K562 (cell line): ENCODE results near the gene AMELX.

Source experiments
- AFF1 ChIP-seq, 2 experiments: fragments of 450-650 bp; IDR thresholded peaks; 2 replicates each; pipeline ENCODE4 v1.6.1; 2018; ENCODE audit warnings: mild to moderate bottlenecking in 2 of 2, low read depth in 1 of 2; ENCODE audit not compliant: partially characterized antibody in 2 of 2
- BCOR ChIP-seq: fragments of 450-650 bp; IDR thresholded peaks from 2 replicates; pipeline ENCODE4 v1.6.1; 2016
- EGR1 ChIP-seq: fragments of 450-650 bp; conservative IDR thresholded peaks from 2 replicates; pipeline ENCODE4 v1.6.1; 2017; ENCODE audit warnings: mild to moderate bottlenecking
- FOXK2 ChIP-seq, 2 experiments: fragments of 450-650 bp; IDR thresholded peaks in 1 of 2; conservative IDR thresholded peaks in 1 of 2; 2 replicates each; pipeline ENCODE4 v1.6.1; 2016; ENCODE audit warnings: low read depth in 2 of 2, mild to moderate bottlenecking in 1 of 2
- HMGN3 ChIP-seq: IDR thresholded peaks from 2 replicates; pipeline ENCODE4 v1.6.1; 2011; ENCODE audit warnings: borderline replicate concordance, low read depth, mild to moderate bottlenecking, mixed read lengths, low read length; ENCODE audit not compliant: insufficient read length; ENCODE audit errors: extremely low read depth
- LCOR ChIP-seq: sonication (generic); formaldehyde crosslinking; IDR thresholded peaks from 2 replicates; pipeline ENCODE4 v1.8.0; 2022; ENCODE audit warnings: mild to moderate bottlenecking, missing genetic modification reagents
- POLR2AphosphoS5 ChIP-seq: IDR thresholded peaks from 2 replicates; pipeline ENCODE4 v1.6.1; 2011; ENCODE audit warnings: mild to moderate bottlenecking, low read depth, low read length, moderate library complexity; ENCODE audit not compliant: control insufficient read depth, insufficient read depth
- RBM22 ChIP-seq: fragments of 200-400 bp; formaldehyde crosslinking; IDR thresholded peaks from 2 replicates; pipeline ENCODE4 v1.6.1; 2018; ENCODE audit warnings: low read length, low read depth; ENCODE audit not compliant: poor library complexity, severe bottlenecking
- SMAD1 ChIP-seq: fragments of 150-350 bp; IDR thresholded peaks from 2 replicates; pipeline ENCODE4 v1.6.1; 2014; ENCODE audit warnings: low read length, low read depth; ENCODE audit not compliant: partially characterized antibody
- THAP12 ChIP-seq: fragments of 250-450 bp; sonication (Bioruptor Pico); IDR thresholded peaks from 2 replicates; pipeline ENCODE4 v1.9.0; 2021; ENCODE audit warnings: mild to moderate bottlenecking, inconsistent platforms
- TF ChIP-seq, protein P1 (sequence below): fragments of 450-650 bp; IDR thresholded peaks from 2 replicates; pipeline ENCODE4 v1.7.0; 2016; ENCODE audit warnings: borderline replicate concordance
- TF ChIP-seq, protein P2 (sequence below): fragments of 250-450 bp; sonication (Bioruptor Pico); IDR thresholded peaks from 2 replicates; pipeline ENCODE4 v1.5.0; 2020; ENCODE audit warnings: mild to moderate bottlenecking, borderline replicate concordance

GRCh38 chrX:11290416-11291102 lies 2.7 kb upstream of the AMELX start:
- no peak for TF ChIP-seq FOXK2 (conservative IDR thresholded peaks at IDR 0.05 in 1 of 2, IDR thresholded peaks at IDR 0.05 in 1 of 2; ENCODE audit: low read depth in 2 of 2)
- TF ChIP-seq THAP12 (CRISPR knock-in tag): no peak
- TF ChIP-seq EGR1: no peak
- TF ChIP-seq, protein P1, sequence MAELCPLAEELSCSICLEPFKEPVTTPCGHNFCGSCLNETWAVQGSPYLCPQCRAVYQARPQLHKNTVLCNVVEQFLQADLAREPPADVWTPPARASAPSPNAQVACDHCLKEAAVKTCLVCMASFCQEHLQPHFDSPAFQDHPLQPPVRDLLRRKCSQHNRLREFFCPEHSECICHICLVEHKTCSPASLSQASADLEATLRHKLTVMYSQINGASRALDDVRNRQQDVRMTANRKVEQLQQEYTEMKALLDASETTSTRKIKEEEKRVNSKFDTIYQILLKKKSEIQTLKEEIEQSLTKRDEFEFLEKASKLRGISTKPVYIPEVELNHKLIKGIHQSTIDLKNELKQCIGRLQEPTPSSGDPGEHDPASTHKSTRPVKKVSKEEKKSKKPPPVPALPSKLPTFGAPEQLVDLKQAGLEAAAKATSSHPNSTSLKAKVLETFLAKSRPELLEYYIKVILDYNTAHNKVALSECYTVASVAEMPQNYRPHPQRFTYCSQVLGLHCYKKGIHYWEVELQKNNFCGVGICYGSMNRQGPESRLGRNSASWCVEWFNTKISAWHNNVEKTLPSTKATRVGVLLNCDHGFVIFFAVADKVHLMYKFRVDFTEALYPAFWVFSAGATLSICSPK: no peak
- no peak for TF ChIP-seq RBM22
- TF ChIP-seq BCOR: no peak
- TF ChIP-seq, protein P2, sequence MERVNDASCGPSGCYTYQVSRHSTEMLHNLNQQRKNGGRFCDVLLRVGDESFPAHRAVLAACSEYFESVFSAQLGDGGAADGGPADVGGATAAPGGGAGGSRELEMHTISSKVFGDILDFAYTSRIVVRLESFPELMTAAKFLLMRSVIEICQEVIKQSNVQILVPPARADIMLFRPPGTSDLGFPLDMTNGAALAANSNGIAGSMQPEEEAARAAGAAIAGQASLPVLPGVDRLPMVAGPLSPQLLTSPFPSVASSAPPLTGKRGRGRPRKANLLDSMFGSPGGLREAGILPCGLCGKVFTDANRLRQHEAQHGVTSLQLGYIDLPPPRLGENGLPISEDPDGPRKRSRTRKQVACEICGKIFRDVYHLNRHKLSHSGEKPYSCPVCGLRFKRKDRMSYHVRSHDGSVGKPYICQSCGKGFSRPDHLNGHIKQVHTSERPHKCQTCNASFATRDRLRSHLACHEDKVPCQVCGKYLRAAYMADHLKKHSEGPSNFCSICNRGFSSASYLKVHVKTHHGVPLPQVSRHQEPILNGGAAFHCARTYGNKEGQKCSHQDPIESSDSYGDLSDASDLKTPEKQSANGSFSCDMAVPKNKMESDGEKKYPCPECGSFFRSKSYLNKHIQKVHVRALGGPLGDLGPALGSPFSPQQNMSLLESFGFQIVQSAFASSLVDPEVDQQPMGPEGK (CRISPR knock-in tag): no peak
- no peak for TF ChIP-seq SMAD1
- TF ChIP-seq LCOR (CRISPR knock-in tag): no peak
- TF ChIP-seq AFF1 (IDR thresholded peaks at IDR 0.05; ENCODE audit: low read depth in 1 of 2, partially characterized antibody in 2 of 2): no peak
- TF ChIP-seq POLR2AphosphoS5: no peak
- TF ChIP-seq HMGN3: no peak
